SK-N-SH (cell line): Measurements from ENCODE around the gene TBCD. TPM values are rescaled to one million over a fixed set of nuclear protein-coding genes. Genes with fewer than 3 reads are reported as not detected.

Experiments
- CTCF ChIA-PET: fragments of 300-600, 350-600 bp; formaldehyde crosslinking; extraction: SDS; loops from one replicate; lab custom pipeline; 2021; lab: Yijun Ruan, JAX
- POLR2A ChIA-PET: fragments of 350-600 bp; sonication (Branson Sonifier 250); formaldehyde crosslinking; extraction: SDS; loops from one replicate; lab custom pipeline; 2020; ENCODE audit warnings: antibody characterized with exemption, inconsistent platforms; lab: Yijun Ruan, JAX
- DNase-seq: peaks from one replicate; pipeline ENCODE4 v3.0.0; 2012
- H2AFZ ChIP-seq: fragments of 200-600 bp; sonication (generic); 2 replicates; pipeline ENCODE4 v1.8.1; 2016; ENCODE audit warnings: antibody characterized with exemption, mild to moderate bottlenecking, low read depth
- H3F3A ChIP-seq: fragments of 200-600 bp; sonication (generic); replicated peaks from 2 replicates; pipeline ENCODE3; 2016; ENCODE audit warnings: antibody characterized with exemption, mild to moderate bottlenecking; ENCODE audit not compliant: insufficient read depth
- H3K27ac ChIP-seq, 2 experiments: fragments of 200-500 bp in 1 of 2; fragments of 200-600 bp in 1 of 2; sonication (Bioruptor generic) in 1 of 2; sonication (generic), shearing (Covaris generic) in 1 of 2; 2 replicates each; pipeline versions ENCODE4 v1.5.1 to v1.6.1; 2014 to 2016; ENCODE audit warnings: low read depth in 2 of 2, inconsistent platforms in 1 of 2, low read length in 1 of 2, mild to moderate bottlenecking in 1 of 2, mixed read lengths in 1 of 2
- H3K27me3 ChIP-seq: fragments of 200-600 bp; sonication (generic), shearing (Covaris generic); 2 replicates; pipeline ENCODE4 v1.6.1; 2016; ENCODE audit warnings: mixed run types; ENCODE audit not compliant: insufficient read depth
- H3K36me3 ChIP-seq, 2 experiments: fragments of 200-500 bp in 1 of 2; fragments of 200-600 bp in 1 of 2; sonication (Bioruptor generic) in 1 of 2; sonication (generic) in 1 of 2; replicated peaks in 1 of 2; 2 replicates each; pipeline versions ENCODE3 to v1.5.1; 2014 to 2016; ENCODE audit warnings: low read length in 1 of 2, mild to moderate bottlenecking in 1 of 2; ENCODE audit not compliant: insufficient read depth in 2 of 2, control insufficient read depth in 1 of 2
- H3K4me1 ChIP-seq, 2 experiments: fragments of 200-500 bp in 1 of 2; fragments of 200-600 bp in 1 of 2; sonication (Bioruptor generic) in 1 of 2; sonication (generic), shearing (Covaris generic) in 1 of 2; 2 replicates each; pipeline versions ENCODE4 v1.5.1 to v1.6.1; 2014 to 2016; ENCODE audit warnings: low read depth in 1 of 2, low read length in 1 of 2, mixed run types in 1 of 2; ENCODE audit not compliant: insufficient read depth in 2 of 2, control insufficient read depth in 1 of 2
- H3K4me2 ChIP-seq: fragments of 200-600 bp; sonication (generic), shearing (Covaris generic); 2 replicates; pipeline ENCODE4 v1.6.1; 2017; ENCODE audit warnings: mixed run types
- H3K4me3 ChIP-seq, 2 experiments: fragments of 200-500 bp in 1 of 2; fragments of 200-600 bp in 1 of 2; sonication (Bioruptor generic) in 1 of 2; sonication (generic), shearing (Covaris generic) in 1 of 2; 2 replicates each; pipeline versions ENCODE4 v1.5.1 to v1.8.1; 2014 to 2016; ENCODE audit warnings: low read depth in 2 of 2, inconsistent platforms in 1 of 2, low read length in 1 of 2, mild to moderate bottlenecking in 1 of 2, mixed read lengths in 1 of 2, moderate library complexity in 1 of 2
- H3K79me2 ChIP-seq: fragments of 200-600 bp; sonication (generic); 2 replicates; pipeline ENCODE4 v1.8.1; 2017; ENCODE audit warnings: mild to moderate bottlenecking; ENCODE audit not compliant: insufficient read depth
- H3K9ac ChIP-seq: fragments of 200-600 bp; sonication (generic); 2 replicates; pipeline ENCODE4 v1.6.1; 2017; ENCODE audit warnings: mixed run types
- H3K9me2 ChIP-seq: fragments of 200-600 bp; sonication (generic); 2 replicates; pipeline ENCODE4 v1.6.1; 2017; ENCODE audit warnings: mixed run types
- H3K9me3 ChIP-seq: fragments of 200-600 bp; sonication (generic); 2 replicates; pipeline ENCODE4 v1.6.1; 2017; ENCODE audit warnings: mixed run types, mild to moderate bottlenecking, moderate library complexity
- H4K20me1 ChIP-seq: fragments of 200-600 bp; sonication (generic); 2 replicates; pipeline ENCODE4 v1.6.1; 2017; ENCODE audit warnings: mild to moderate bottlenecking, mixed run types; ENCODE audit not compliant: insufficient read depth
- EZH2phosphoT487 ChIP-seq: fragments of 200-600 bp; sonication (generic); IDR thresholded peaks from 2 replicates; pipeline ENCODE4 v1.6.1; 2017; ENCODE audit warnings: low read depth, mixed run types, mild to moderate bottlenecking, antibody characterized with exemption, moderate library complexity, borderline replicate concordance
- FOXM1 ChIP-seq: IDR thresholded peaks from 2 replicates; pipeline ENCODE4 v1.4.0; 2012; ENCODE audit warnings: low read depth, mild to moderate bottlenecking
- GATA2 ChIP-seq: sonication (generic); formaldehyde crosslinking; IDR thresholded peaks from 2 replicates; pipeline ENCODE4 v1.5.0; 2020; ENCODE audit warnings: mild to moderate bottlenecking, missing genetic modification reagents
- JUND ChIP-seq: IDR thresholded peaks from 2 replicates; pipeline ENCODE4 v1.4.0; 2012
- POLR2AphosphoS5 ChIP-seq: IDR thresholded peaks from 2 replicates; pipeline ENCODE4 v1.6.1; 2012; ENCODE audit warnings: low read depth, low read length
- RAD21 ChIP-seq: IDR thresholded peaks from 2 replicates; pipeline ENCODE4 v1.6.1; 2012; ENCODE audit warnings: mild to moderate bottlenecking, low read length
- RFX5 ChIP-seq: IDR thresholded peaks from 2 replicates; pipeline ENCODE4 v1.6.1; 2012; ENCODE audit warnings: mild to moderate bottlenecking, improper control_type of control experiment, low read length
- RXRA ChIP-seq: IDR thresholded peaks from 2 replicates; pipeline ENCODE4 v1.4.0; 2012; ENCODE audit warnings: low read depth, mild to moderate bottlenecking, borderline replicate concordance
- SIN3A ChIP-seq: IDR thresholded peaks from 2 replicates; pipeline ENCODE4 v1.6.1; 2012; ENCODE audit warnings: low read depth, mild to moderate bottlenecking, low read length, moderate library complexity, borderline replicate concordance
- SMC3 ChIP-seq: IDR thresholded peaks from 2 replicates; pipeline ENCODE4 v1.6.1; 2012; ENCODE audit warnings: low read depth, low read length, improper control_type of control experiment
- TAF1 ChIP-seq: IDR thresholded peaks from 2 replicates; pipeline ENCODE4 v1.6.1; 2012; ENCODE audit warnings: low read depth, mild to moderate bottlenecking, low read length, moderate library complexity, borderline replicate concordance
- TCF12 ChIP-seq: IDR thresholded peaks from 2 replicates; pipeline ENCODE4 v1.4.0; 2012
- TEAD4 ChIP-seq: IDR thresholded peaks from 2 replicates; pipeline ENCODE4 v1.4.0; 2012; ENCODE audit warnings: mild to moderate bottlenecking, borderline replicate concordance; ENCODE audit not compliant: insufficient read depth
- WGBS: methylation state at CpG from one replicate; pipeline ENCODE4 v1.1.6; 2017; ENCODE audit warnings: low lambda C conversion rate; 5-methylcytosine and 5-hydroxymethylcytosine counted together
- polyA plus RNA-seq, 3 experiments: library from polyadenylated mRNA; depleted of rRNA; stranded (reverse); fragments of >200 nt; gene quantifications; 2 replicates each; pipeline ENCODE4 v1.2.3, GENCODE V29; 2012
- TF ChIP-seq, protein P1 (sequence below): fragments of 150-350 bp; IDR thresholded peaks from 2 replicates; pipeline ENCODE4 v1.6.1; 2016; ENCODE audit warnings: mild to moderate bottlenecking, low read depth, low read length
- TF ChIP-seq, protein P2 (sequence below): fragments of 150-350 bp; IDR thresholded peaks from 2 replicates; pipeline ENCODE4 v1.6.1; 2017; ENCODE audit warnings: antibody characterized with exemption, low read length, low read depth, borderline replicate concordance
- TF ChIP-seq, protein P3 (sequence below): IDR thresholded peaks from 2 replicates; pipeline ENCODE4; 2012
- TF ChIP-seq, protein P4 (sequence below): IDR thresholded peaks from 2 replicates; pipeline ENCODE4 v1.6.1; 2012; ENCODE audit warnings: mild to moderate bottlenecking, low read depth, low read length, moderate library complexity

The TBCD gene
- polyA plus RNA-seq, 1 of the 3 experiments (the other 2 are of a cell fraction): 107 TPM

DNA sequence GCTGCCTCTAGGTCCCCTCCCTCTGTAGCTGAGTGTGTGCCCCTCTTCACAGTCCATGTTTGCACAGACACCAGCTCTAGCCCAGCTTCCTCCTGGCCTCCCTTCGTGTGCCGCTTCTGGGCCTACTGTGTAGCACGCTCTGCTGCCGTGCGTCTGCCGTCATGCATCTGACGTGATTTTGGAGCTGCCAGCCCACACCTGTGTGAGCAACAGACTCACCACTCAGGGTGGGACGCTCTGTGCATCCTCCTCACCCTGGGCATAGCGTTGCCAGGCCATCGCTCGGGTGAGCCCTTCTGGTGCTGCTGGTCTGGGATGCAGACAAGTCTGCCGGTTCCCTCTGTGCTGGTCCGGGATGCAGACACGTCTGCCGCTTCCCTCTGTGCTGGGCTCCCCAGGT is 127.4 kb downstream of the TBCD start (continued):
- TF ChIP-seq, protein P1, sequence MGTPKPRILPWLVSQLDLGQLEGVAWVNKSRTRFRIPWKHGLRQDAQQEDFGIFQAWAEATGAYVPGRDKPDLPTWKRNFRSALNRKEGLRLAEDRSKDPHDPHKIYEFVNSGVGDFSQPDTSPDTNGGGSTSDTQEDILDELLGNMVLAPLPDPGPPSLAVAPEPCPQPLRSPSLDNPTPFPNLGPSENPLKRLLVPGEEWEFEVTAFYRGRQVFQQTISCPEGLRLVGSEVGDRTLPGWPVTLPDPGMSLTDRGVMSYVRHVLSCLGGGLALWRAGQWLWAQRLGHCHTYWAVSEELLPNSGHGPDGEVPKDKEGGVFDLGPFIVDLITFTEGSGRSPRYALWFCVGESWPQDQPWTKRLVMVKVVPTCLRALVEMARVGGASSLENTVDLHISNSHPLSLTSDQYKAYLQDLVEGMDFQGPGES: no peak
- TF ChIP-seq RXRA (no peak), GATA2 (CRISPR knock-in tag) (no peak), RFX5 (no peak)
- TF ChIP-seq, protein P2, sequence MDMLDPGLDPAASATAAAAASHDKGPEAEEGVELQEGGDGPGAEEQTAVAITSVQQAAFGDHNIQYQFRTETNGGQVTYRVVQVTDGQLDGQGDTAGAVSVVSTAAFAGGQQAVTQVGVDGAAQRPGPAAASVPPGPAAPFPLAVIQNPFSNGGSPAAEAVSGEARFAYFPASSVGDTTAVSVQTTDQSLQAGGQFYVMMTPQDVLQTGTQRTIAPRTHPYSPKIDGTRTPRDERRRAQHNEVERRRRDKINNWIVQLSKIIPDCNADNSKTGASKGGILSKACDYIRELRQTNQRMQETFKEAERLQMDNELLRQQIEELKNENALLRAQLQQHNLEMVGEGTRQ: no peak

DNA sequence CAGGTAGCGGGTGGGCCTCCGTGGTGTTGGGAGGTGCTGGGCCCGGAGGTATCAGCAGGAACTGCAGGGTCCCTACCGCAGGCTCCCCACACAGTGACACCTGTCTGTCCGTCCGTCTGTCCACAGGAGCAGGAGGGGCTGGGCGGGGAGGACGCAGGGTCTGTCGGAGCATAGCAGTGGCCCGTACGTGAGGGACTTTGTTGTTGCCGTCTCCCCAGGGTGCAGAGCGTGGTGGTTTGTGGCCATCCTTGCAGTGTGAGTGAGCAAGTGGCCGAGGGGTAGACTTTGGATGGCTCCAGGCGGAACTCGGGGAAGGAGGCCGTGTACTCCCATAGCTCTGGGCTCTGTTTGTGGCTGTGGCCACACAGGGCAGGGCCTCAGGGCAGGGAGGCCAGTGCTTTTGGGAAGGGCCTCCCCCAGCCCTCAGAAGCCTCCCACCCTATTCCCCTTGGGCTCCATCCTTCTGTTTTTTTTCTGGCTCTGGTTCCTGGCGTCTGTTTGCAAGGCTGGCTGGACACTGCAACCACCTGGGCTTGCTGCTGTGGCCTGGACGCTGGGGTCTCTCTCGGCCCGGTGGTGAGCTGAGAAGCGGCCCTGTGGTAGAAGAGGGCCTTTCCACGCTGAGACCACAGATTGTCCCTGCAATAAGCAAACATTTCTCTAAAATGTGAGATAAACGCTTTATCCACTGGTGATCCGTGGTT is 128.9 kb downstream of the TBCD start:
- Histone ChIP-seq H3F3A (peaks cover 15% of the 10 kb centered on the region), H3K4me2 (no peak overlapping the region), H3K36me3 (no peaks in the 10 kb centered on the region), H4K20me1 (no peaks in the 10 kb centered on the region), H3K9me3 (no peaks in the 10 kb centered on the region), H3K27ac (peak overlapping the region in 1 of 2 experiments; percentile 65; a peak in 2 of 4 replicates), H3K4me3 (no peak overlapping the region), H3K9me2 (no peaks in the 10 kb centered on the region), H3K79me2 (peaks cover 27% of the 10 kb centered on the region; the same call in 1 of the 2 replicates), H3K27me3 (no peaks in the 10 kb centered on the region), H2AFZ (no peak overlapping the region), H3K9ac (no peak overlapping the region), H3K4me1 (peaks cover 5 to 54% of the 10 kb centered on the region in 2 experiments)
- WGBS: 96% methylated on average over 25 of the region's 25 CpGs
- no peak for DNase-seq
- ChIA-PET CTCF (interaction anchor here (0.7 to 1.6 kb wide), 7 partner anchors 11 to 325 kb away, joined by 3 to 6 read pairs (median 4); no protein-coding TSS in a partner anchor), POLR2A (no interaction called here)
- TF ChIP-seq RAD21: no peak
- TF ChIP-seq SMC3: no peak
- no peak for TF ChIP-seq TAF1
- no peak for TF ChIP-seq TEAD4
- TF ChIP-seq, protein P3, sequence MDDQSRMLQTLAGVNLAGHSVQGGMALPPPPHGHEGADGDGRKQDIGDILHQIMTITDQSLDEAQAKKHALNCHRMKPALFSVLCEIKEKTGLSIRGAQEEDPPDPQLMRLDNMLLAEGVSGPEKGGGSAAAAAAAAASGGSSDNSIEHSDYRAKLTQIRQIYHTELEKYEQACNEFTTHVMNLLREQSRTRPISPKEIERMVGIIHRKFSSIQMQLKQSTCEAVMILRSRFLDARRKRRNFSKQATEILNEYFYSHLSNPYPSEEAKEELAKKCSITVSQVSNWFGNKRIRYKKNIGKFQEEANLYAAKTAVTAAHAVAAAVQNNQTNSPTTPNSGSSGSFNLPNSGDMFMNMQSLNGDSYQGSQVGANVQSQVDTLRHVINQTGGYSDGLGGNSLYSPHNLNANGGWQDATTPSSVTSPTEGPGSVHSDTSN: no peak
- TF ChIP-seq, protein P4, sequence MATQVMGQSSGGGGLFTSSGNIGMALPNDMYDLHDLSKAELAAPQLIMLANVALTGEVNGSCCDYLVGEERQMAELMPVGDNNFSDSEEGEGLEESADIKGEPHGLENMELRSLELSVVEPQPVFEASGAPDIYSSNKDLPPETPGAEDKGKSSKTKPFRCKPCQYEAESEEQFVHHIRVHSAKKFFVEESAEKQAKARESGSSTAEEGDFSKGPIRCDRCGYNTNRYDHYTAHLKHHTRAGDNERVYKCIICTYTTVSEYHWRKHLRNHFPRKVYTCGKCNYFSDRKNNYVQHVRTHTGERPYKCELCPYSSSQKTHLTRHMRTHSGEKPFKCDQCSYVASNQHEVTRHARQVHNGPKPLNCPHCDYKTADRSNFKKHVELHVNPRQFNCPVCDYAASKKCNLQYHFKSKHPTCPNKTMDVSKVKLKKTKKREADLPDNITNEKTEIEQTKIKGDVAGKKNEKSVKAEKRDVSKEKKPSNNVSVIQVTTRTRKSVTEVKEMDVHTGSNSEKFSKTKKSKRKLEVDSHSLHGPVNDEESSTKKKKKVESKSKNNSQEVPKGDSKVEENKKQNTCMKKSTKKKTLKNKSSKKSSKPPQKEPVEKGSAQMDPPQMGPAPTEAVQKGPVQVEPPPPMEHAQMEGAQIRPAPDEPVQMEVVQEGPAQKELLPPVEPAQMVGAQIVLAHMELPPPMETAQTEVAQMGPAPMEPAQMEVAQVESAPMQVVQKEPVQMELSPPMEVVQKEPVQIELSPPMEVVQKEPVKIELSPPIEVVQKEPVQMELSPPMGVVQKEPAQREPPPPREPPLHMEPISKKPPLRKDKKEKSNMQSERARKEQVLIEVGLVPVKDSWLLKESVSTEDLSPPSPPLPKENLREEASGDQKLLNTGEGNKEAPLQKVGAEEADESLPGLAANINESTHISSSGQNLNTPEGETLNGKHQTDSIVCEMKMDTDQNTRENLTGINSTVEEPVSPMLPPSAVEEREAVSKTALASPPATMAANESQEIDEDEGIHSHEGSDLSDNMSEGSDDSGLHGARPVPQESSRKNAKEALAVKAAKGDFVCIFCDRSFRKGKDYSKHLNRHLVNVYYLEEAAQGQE: no peak
- TF ChIP-seq EZH2phosphoT487: no peak
- no peak for TF ChIP-seq FOXM1
- TF ChIP-seq POLR2AphosphoS5: no peak
- TF ChIP-seq TCF12: no peak
- no peak for TF ChIP-seq SIN3A
- TF ChIP-seq, protein P1: no peak
- TF ChIP-seq JUND: no peak
